Activated CD4-positive, alpha-beta T cell treated with anti-CD3 and anti-CD28 coated beads for 36 hours (primary cell): Measurements from ENCODE around the gene TFAP2C. TPM values are rescaled to one million over a fixed set of nuclear protein-coding genes. Genes with fewer than 3 reads are reported as not detected.
"Not testable (repeated sequence)": the region's sequence is repeated elsewhere in the genome, so short reads cannot be mapped to it uniquely, and the experiment has no call there.

Source experiments
- ATAC-seq: fragments of 200-7000 bp; cut with Tn5 transposase; one replicate; pipeline ENCODE4 v1.10.0; 2021; ENCODE audit warnings: mild to moderate bottlenecking, moderate library complexity
- CTCF ChIA-PET: fragments of 350-600 bp; sonication (Branson Sonifier 250); formaldehyde crosslinking; loops from one replicate; lab custom pipeline; 2021; ENCODE audit warnings: antibody characterized with exemption; lab: Charles Lee
- POLR2A ChIA-PET: fragments of 350-600 bp; sonication (Branson Sonifier 250); formaldehyde crosslinking; loops from one replicate; lab custom pipeline; 2021; ENCODE audit warnings: antibody characterized with exemption, inconsistent platforms; lab: Charles Lee
- DNase-seq: peaks from one replicate; pipeline ENCODE4 v3.0.0-alpha.2; 2020
- H3K27ac Mint-ChIP-seq: one replicate; pipeline ENCODE4 v1.8.0; 2021; ENCODE audit warnings: mixed read lengths
- H3K27me3 Mint-ChIP-seq: one replicate; pipeline ENCODE4 v1.8.0; 2021; ENCODE audit warnings: mixed read lengths
- H3K36me3 Mint-ChIP-seq: one replicate; pipeline ENCODE4 v1.8.0; 2021; ENCODE audit warnings: low read depth, mixed read lengths
- H3K4me1 Mint-ChIP-seq: one replicate; pipeline ENCODE4 v1.8.0; 2021; ENCODE audit warnings: mixed read lengths
- H3K4me3 Mint-ChIP-seq: one replicate; pipeline ENCODE4 v1.8.0; 2021; ENCODE audit warnings: mild to moderate bottlenecking, moderate library complexity, mixed read lengths
- H3K9me3 Mint-ChIP-seq: one replicate; pipeline ENCODE4 v1.8.0; 2021; ENCODE audit warnings: low read depth, mixed read lengths
- intact Hi-C, 2 experiments: fragments of 100-400 bp; cut with DNase I in 1 of 2; cut with micrococcal nuclease in 1 of 2; formaldehyde crosslinking; loops; one replicate each; pipeline versions ENCODE4 v1.14.2 to v1.15.1; 2022 to 2024; cut with DNase I, micrococcal nuclease
- total RNA-seq, 2 experiments: library from RNA; stranded (reverse); gene quantifications; one replicate each; pipeline ENCODE4 v1.2.3, GENCODE V29; 2021

TFAP2C gene
- total RNA-seq, 2 experiments from 2014 or later: not detected

GRCh38 chr20:56657879-56658278 lies 28.8 kb downstream of the TFAP2C start:
- ChIA-PET POLR2A (no interaction called here), CTCF (no interaction called here)
- Mint-ChIP-seq H3K27ac (no peak overlapping the region), H3K4me3 (no peak overlapping the region), H3K4me1 (no peaks in the 10 kb centered on the region), H3K27me3 (no peaks in the 10 kb centered on the region), H3K9me3 (no peaks in the 10 kb centered on the region), H3K36me3 (no peaks in the 10 kb centered on the region)
- no peak for ATAC-seq
- intact Hi-C loops: no loop called here
- no peak for DNase-seq

- not testable (repeated sequence) for H3K36me3 Mint-ChIP-seq, H3K27ac Mint-ChIP-seq
Observed at GRCh38 chr20:56658341-56658947, 29.3 kb downstream of the TFAP2C start.

GRCh38 chr20:56663660-56664059 lies 34.6 kb downstream of the TFAP2C start:
- Mint-ChIP-seq H3K27ac (no peak overlapping the region), H3K4me3 (no peak overlapping the region), H3K4me1 (no peaks in the 10 kb centered on the region), H3K27me3 (no peaks in the 10 kb centered on the region), H3K36me3 (no peaks in the 10 kb centered on the region), H3K9me3 (no peaks in the 10 kb centered on the region)
- DNase-seq (no peak), ATAC-seq (no peak)
- ChIA-PET CTCF (interaction anchor here (0.7 kb wide), 1 partner anchor 36 kb away, joined by 3 read pairs; no protein-coding TSS in a partner anchor), POLR2A (no interaction called here)
- intact Hi-C loops: no loop called here

More at GRCh38 chr20:56658341-56658947, 29.3 kb downstream of the TFAP2C start:
- H3K9me3 Mint-ChIP-seq, H3K4me1 Mint-ChIP-seq, DNase-seq, CTCF ChIA-PET, ATAC-seq, H3K27me3 Mint-ChIP-seq, intact Hi-C loops, POLR2A ChIA-PET, H3K4me3 Mint-ChIP-seq: not testable (repeated sequence)

GRCh38 chr20:56664796-56665195 lies 35.7 kb downstream of the TFAP2C start:
- Mint-ChIP-seq H3K9me3 (no peaks in the 10 kb centered on the region), H3K36me3 (no peaks in the 10 kb centered on the region), H3K27ac (no peak overlapping the region), H3K4me3 (no peak overlapping the region), H3K27me3 (no peaks in the 10 kb centered on the region), H3K4me1 (no peaks in the 10 kb centered on the region)
- POLR2A ChIA-PET: no interaction called here
- DNase-seq (no peak), ATAC-seq (no peak)
- CTCF ChIA-PET: interaction anchor here (0.6 kb wide), 1 partner anchor 583 kb away, joined by 3 read pairs; no protein-coding TSS in a partner anchor
- intact Hi-C loops: no loop called here

GRCh38 chr20:56665806-56666205 lies 36.7 kb downstream of the TFAP2C start:
- ATAC-seq (no peak), DNase-seq (no peak)
- Mint-ChIP-seq H3K36me3 (no peaks in the 10 kb centered on the region), H3K4me3 (no peak overlapping the region), H3K27ac (no peak overlapping the region), H3K4me1 (no peaks in the 10 kb centered on the region), H3K9me3 (no peaks in the 10 kb centered on the region), H3K27me3 (no peaks in the 10 kb centered on the region)
- CTCF ChIA-PET: no interaction called here
- POLR2A ChIA-PET: no interaction called here
- intact Hi-C loops: no loop called here

- Mint-ChIP-seq H3K9me3 (no peaks in the 10 kb centered on the region), H3K27me3 (peaks cover 4% of the 10 kb centered on the region), H3K4me1 (no peaks in the 10 kb centered on the region)
Observed at GRCh38 chr20:56673450-56673849, 44.3 kb downstream of the TFAP2C start.

GRCh38 chr20:56676001-56676400 lies 46.9 kb downstream of the TFAP2C start:
- ChIA-PET CTCF (interaction anchor here (0.7 kb wide), 1 partner anchor 109 kb away, joined by 3 read pairs; no protein-coding TSS in a partner anchor), POLR2A (no interaction called here)
- intact Hi-C loops: no loop called here
- Mint-ChIP-seq H3K27me3 (peaks cover 4% of the 10 kb centered on the region), H3K36me3 (no peaks in the 10 kb centered on the region), H3K9me3 (no peaks in the 10 kb centered on the region), H3K4me3 (no peak overlapping the region), H3K4me1 (no peaks in the 10 kb centered on the region), H3K27ac (no peak overlapping the region)
- ATAC-seq (no peak), DNase-seq (no peak)

More at GRCh38 chr20:56673450-56673849, 44.3 kb downstream of the TFAP2C start:
- Mint-ChIP-seq H3K27ac (no peak overlapping the region), H3K36me3 (no peaks in the 10 kb centered on the region), H3K4me3 (no peak overlapping the region)
- intact Hi-C loops: no loop called here
- no peak for DNase-seq
- ChIA-PET CTCF (no interaction called here), POLR2A (no interaction called here)
- no peak for ATAC-seq

GRCh38 chr20:56676679-56677078 lies 47.6 kb downstream of the TFAP2C start:
- H3K36me3 Mint-ChIP-seq: no peaks in the 10 kb centered on the region
- peaks cover 4% of the 10 kb centered on the region for H3K27me3 Mint-ChIP-seq
- H3K4me3 Mint-ChIP-seq: no peak overlapping the region
- DNase-seq (no peak), ATAC-seq (no peak)
- CTCF ChIA-PET: no interaction called here
- H3K4me1 Mint-ChIP-seq: no peaks in the 10 kb centered on the region
- H3K27ac Mint-ChIP-seq: no peak overlapping the region
- POLR2A ChIA-PET: no interaction called here
- no peaks in the 10 kb centered on the region for H3K9me3 Mint-ChIP-seq
- intact Hi-C loops: no loop called here

- Mint-ChIP-seq H3K27ac (no peak overlapping the region), H3K27me3 (peaks cover 8% of the 10 kb centered on the region), H3K4me3 (no peak overlapping the region), H3K36me3 (no peaks in the 10 kb centered on the region), H3K9me3 (no peaks in the 10 kb centered on the region), H3K4me1 (no peaks in the 10 kb centered on the region)
- DNase-seq (no peak), ATAC-seq (no peak)
- intact Hi-C loops: no loop called here
- ChIA-PET CTCF (no interaction called here), POLR2A (no interaction called here)
Observed at GRCh38 chr20:56683077-56683865, 54.2 kb downstream of the TFAP2C start.

GRCh38 chr20:56685879-56686278 lies 56.8 kb downstream of the TFAP2C start:
- intact Hi-C loops: no loop called here
- DNase-seq (no peak), ATAC-seq (no peak)
- H3K36me3 Mint-ChIP-seq: no peaks in the 10 kb centered on the region
- peaks cover 8% of the 10 kb centered on the region for H3K27me3 Mint-ChIP-seq
- H3K9me3 Mint-ChIP-seq: no peaks in the 10 kb centered on the region
- ChIA-PET POLR2A (no interaction called here), CTCF (no interaction called here)
- H3K4me3 Mint-ChIP-seq: no peak overlapping the region
- H3K27ac Mint-ChIP-seq: no peak overlapping the region
- no peaks in the 10 kb centered on the region for H3K4me1 Mint-ChIP-seq

- ATAC-seq (no peak), DNase-seq (no peak)
- no peak overlapping the region for H3K27ac Mint-ChIP-seq
- no peak overlapping the region for H3K4me3 Mint-ChIP-seq
- H3K36me3 Mint-ChIP-seq: no peaks in the 10 kb centered on the region
- ChIA-PET CTCF (no interaction called here), POLR2A (no interaction called here)
- no peaks in the 10 kb centered on the region for H3K9me3 Mint-ChIP-seq
- peaks cover 8% of the 10 kb centered on the region for H3K27me3 Mint-ChIP-seq
- H3K4me1 Mint-ChIP-seq: no peaks in the 10 kb centered on the region
- intact Hi-C loops: no loop called here
Observed at GRCh38 chr20:56687061-56687460, 58.0 kb downstream of the TFAP2C start.

- Mint-ChIP-seq H3K27ac (no peak overlapping the region), H3K27me3 (peaks cover 4% of the 10 kb centered on the region), H3K9me3 (no peaks in the 10 kb centered on the region), H3K4me3 (no peak overlapping the region), H3K4me1 (no peaks in the 10 kb centered on the region), H3K36me3 (no peaks in the 10 kb centered on the region)
- ChIA-PET POLR2A (no interaction called here), CTCF (no interaction called here)
- intact Hi-C loops: no loop called here
- DNase-seq (no peak), ATAC-seq (no peak)
Observed at GRCh38 chr20:56688106-56688505, 59.0 kb downstream of the TFAP2C start.
